ENCODE results near the gene PCNX2. TPM values are rescaled to one million over a fixed set of nuclear protein-coding genes. Genes with fewer than 3 reads are reported as not detected.

PCNX2 gene
- total RNA-seq, 2 experiments from 2014 or later, result 11.5 to 12.2 TPM

GRCh38 chr1:233278631-233279030, 16.9 kb downstream of the PCNX2 start:
- no peak overlapping the region for H3K4me3 Mint-ChIP-seq
- no peaks in the 10 kb centered on the region for H3K9me3 Mint-ChIP-seq
- H3K36me3 Mint-ChIP-seq (ENCODE audit: low read depth), result peaks cover 15% of the 10 kb centered on the region
- no peak for DNase-seq
- H3K27ac Mint-ChIP-seq, result no peak overlapping the region
- CTCF ChIA-PET, result interaction anchor here (1.1 kb wide), 1 partner anchor 26 kb away, joined by 3 read pairs; no protein-coding TSS in a partner anchor
- intact Hi-C loops (cut with micrococcal nuclease), result no loop called here
- peaks cover 32% of the 10 kb centered on the region for H3K4me1 Mint-ChIP-seq (ENCODE audit: low read depth)
- H3K27me3 Mint-ChIP-seq (ENCODE audit: low read depth), result no peaks in the 10 kb centered on the region

GRCh38 chr1:233277637-233278606, 17.6 kb downstream of the PCNX2 start:
- CTCF ChIA-PET, result no interaction called here
- intact Hi-C loops (cut with micrococcal nuclease), result no loop called here
- Mint-ChIP-seq H3K27me3 (ENCODE audit: low read depth) (no peaks in the 10 kb centered on the region), H3K4me3 (no peak overlapping the region), H3K4me1 (ENCODE audit: low read depth) (peaks cover 24% of the 10 kb centered on the region), H3K27ac (no peak overlapping the region), H3K9me3 (no peaks in the 10 kb centered on the region), H3K36me3 (ENCODE audit: low read depth) (peaks cover 15% of the 10 kb centered on the region)
- no peak for DNase-seq

- Mint-ChIP-seq H3K27me3 (ENCODE audit: low read depth) (no peaks in the 10 kb centered on the region), H3K4me3 (no peak overlapping the region), H3K27ac (no peak overlapping the region), H3K4me1 (ENCODE audit: low read depth) (peaks cover 6% of the 10 kb centered on the region), H3K9me3 (no peaks in the 10 kb centered on the region), H3K36me3 (ENCODE audit: low read depth) (peaks cover 24% of the 10 kb centered on the region)
- CTCF ChIA-PET, result no interaction called here
- intact Hi-C loops (cut with micrococcal nuclease), result no loop called here
- no peak for DNase-seq
Measured at GRCh38 chr1:233269656-233270055, 25.9 kb downstream of the PCNX2 start.

GRCh38 chr1:233268389-233269022, 27.0 kb downstream of the PCNX2 start:
- Mint-ChIP-seq H3K27me3 (ENCODE audit: low read depth) (no peaks in the 10 kb centered on the region), H3K4me1 (ENCODE audit: low read depth) (peaks cover 2% of the 10 kb centered on the region), H3K4me3 (no peak overlapping the region), H3K36me3 (ENCODE audit: low read depth) (peaks cover 19% of the 10 kb centered on the region), H3K27ac (no peak overlapping the region), H3K9me3 (no peaks in the 10 kb centered on the region)
- intact Hi-C loops (cut with micrococcal nuclease), result no loop called here
- no peak for DNase-seq
- CTCF ChIA-PET, result no interaction called here

DNA sequence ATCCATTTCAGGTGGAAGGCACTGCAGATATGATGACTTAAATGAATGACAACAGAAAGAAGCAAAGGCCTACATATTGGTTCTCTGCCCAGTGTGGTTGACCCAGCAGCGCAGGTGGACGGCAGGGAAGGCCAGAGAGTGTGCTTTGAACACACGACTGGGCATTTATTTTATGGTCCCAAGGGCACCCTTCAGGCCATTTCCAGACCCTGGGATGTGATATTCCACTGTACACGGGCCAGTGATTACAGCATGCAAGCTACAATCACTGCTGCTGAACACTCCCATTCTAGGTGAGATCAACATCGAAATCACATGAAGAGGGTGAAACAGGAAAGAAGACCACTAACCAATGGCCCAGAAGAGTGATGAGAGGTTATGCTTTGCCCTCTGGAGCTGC, 33.8 kb downstream of the PCNX2 start:
- Mint-ChIP-seq H3K4me3 (no peak overlapping the region), H3K27me3 (ENCODE audit: low read depth) (no peaks in the 10 kb centered on the region), H3K27ac (no peak overlapping the region), H3K9me3 (no peaks in the 10 kb centered on the region), H3K4me1 (ENCODE audit: low read depth) (peaks cover 4% of the 10 kb centered on the region), H3K36me3 (ENCODE audit: low read depth) (peaks cover 37% of the 10 kb centered on the region)
- CTCF ChIA-PET, result interaction anchor here (0.6 kb wide), 1 partner anchor 537 kb away, joined by 3 read pairs; no protein-coding TSS in a partner anchor
- DNase-seq, result no peak
- intact Hi-C loops (cut with micrococcal nuclease), result no loop called here

- Mint-ChIP-seq H3K36me3 (ENCODE audit: low read depth) (peaks cover 36% of the 10 kb centered on the region), H3K27ac (no peak overlapping the region), H3K27me3 (ENCODE audit: low read depth) (no peaks in the 10 kb centered on the region), H3K4me1 (ENCODE audit: low read depth) (peaks cover 4% of the 10 kb centered on the region), H3K9me3 (no peaks in the 10 kb centered on the region), H3K4me3 (no peak overlapping the region)
- CTCF ChIA-PET, result interaction anchor here (0.6 kb wide), 1 partner anchor 536 kb away, joined by 3 read pairs; no protein-coding TSS in a partner anchor
- DNase-seq, result no peak
- intact Hi-C loops (cut with micrococcal nuclease), result no loop called here
Measured at GRCh38 chr1:233261206-233261605, 34.3 kb downstream of the PCNX2 start.

DNA sequence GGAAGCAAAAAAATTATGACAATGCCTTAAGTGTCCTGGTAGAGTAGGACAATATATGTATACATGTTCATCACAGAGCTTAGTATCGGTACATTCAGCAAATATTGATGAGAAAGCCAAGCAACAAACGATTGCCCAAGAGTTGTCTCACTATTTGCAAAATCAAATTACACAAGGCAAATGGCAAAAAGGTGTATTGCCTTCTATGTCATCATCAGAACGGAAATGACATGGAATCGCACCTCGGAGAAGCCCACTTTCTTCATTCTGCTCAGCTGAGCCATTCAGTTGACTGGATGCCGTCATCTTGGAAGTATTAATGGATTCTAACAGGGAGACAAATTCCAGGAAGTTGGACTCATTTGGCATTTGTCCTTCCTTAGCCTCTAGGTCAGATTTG, 37.7 kb downstream of the PCNX2 start:
- Mint-ChIP-seq H3K27ac (no peak overlapping the region), H3K4me3 (no peak overlapping the region), H3K9me3 (no peaks in the 10 kb centered on the region), H3K36me3 (ENCODE audit: low read depth) (peaks cover 38% of the 10 kb centered on the region), H3K27me3 (ENCODE audit: low read depth) (no peaks in the 10 kb centered on the region), H3K4me1 (ENCODE audit: low read depth) (peaks cover 4% of the 10 kb centered on the region)
- CTCF ChIA-PET, result no interaction called here
- intact Hi-C loops (cut with micrococcal nuclease), result no loop called here
- no peak for DNase-seq

DNA sequence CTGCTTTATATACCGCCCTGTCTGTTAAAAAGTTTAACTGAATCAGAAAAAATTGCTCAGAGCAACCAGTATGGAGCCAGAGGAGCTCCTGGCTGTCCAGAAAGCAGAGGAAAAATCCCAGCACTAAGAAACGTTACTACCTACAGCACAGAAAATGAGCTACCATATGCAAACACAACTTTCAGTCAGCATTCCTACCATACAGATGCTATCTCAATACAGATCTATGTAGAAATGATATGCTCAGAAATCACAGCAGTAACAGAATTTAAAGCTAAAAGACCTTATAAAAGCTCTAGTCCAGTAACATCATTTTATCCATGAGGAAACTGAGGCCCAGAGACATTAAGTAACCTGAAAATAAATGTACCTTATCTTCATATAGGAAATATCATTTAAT, 38.7 kb downstream of the PCNX2 start:
- peaks cover 35% of the 10 kb centered on the region for H3K36me3 Mint-ChIP-seq (ENCODE audit: low read depth)
- H3K4me3 Mint-ChIP-seq, result no peak overlapping the region
- no peak for DNase-seq
- H3K9me3 Mint-ChIP-seq, result no peaks in the 10 kb centered on the region
- no peaks in the 10 kb centered on the region for H3K27me3 Mint-ChIP-seq (ENCODE audit: low read depth)
- peaks cover 4% of the 10 kb centered on the region for H3K4me1 Mint-ChIP-seq (ENCODE audit: low read depth)
- CTCF ChIA-PET, result no interaction called here
- no peak overlapping the region for H3K27ac Mint-ChIP-seq
- intact Hi-C loops (cut with micrococcal nuclease), result no loop called here

DNA sequence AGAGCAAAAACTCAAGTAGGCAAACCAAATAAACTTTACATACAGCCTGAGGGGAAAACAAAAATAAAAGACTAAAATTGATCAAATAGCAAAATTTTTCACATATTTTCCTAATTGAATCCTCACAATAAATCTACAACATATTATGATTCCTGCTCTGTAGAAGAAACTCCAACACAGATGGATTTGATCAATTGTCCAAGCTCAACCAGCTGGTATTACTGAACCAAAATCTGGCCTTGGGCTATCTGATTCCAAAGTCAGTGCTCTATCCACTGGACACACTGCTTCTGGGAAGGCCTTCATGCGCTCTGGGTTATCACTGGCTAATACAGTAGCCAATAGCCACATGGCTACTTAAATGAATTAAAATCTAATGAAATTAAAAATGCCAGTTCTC, 39.3 kb downstream of the PCNX2 start:
- no peaks in the 10 kb centered on the region for H3K27me3 Mint-ChIP-seq (ENCODE audit: low read depth)
- peaks cover 30% of the 10 kb centered on the region for H3K36me3 Mint-ChIP-seq (ENCODE audit: low read depth)
- no peak for DNase-seq
- H3K4me1 Mint-ChIP-seq (ENCODE audit: low read depth), result peaks cover 1% of the 10 kb centered on the region
- CTCF ChIA-PET, result no interaction called here
- intact Hi-C loops (cut with micrococcal nuclease), result no loop called here
- no peak overlapping the region for H3K4me3 Mint-ChIP-seq
- H3K27ac Mint-ChIP-seq, result no peak overlapping the region
- no peaks in the 10 kb centered on the region for H3K9me3 Mint-ChIP-seq

DNA sequence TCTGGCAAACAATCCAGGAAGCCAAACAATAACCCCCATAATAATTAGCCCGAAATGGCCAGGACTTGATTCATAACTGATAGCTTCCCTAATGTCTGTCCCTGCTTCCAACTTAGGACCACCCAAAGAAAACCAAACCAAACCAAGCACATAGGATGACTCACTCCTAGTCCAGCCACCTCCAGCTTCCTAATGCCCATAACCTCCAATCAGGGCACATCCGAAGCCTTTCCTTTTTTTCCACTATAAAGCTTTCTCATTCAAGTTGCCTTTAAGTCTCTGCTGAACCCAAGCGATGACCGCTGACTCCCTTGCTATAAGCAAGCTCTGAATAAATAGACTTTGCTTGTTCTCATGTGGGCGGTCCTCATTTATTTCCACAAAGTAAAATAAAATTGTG, 40.4 kb downstream of the PCNX2 start:
- intact Hi-C loops (cut with micrococcal nuclease), result no loop called here
- no peaks in the 10 kb centered on the region for H3K9me3 Mint-ChIP-seq
- H3K4me1 Mint-ChIP-seq (ENCODE audit: low read depth), result no peaks in the 10 kb centered on the region
- H3K27ac Mint-ChIP-seq, result no peak overlapping the region
- CTCF ChIA-PET, result no interaction called here
- DNase-seq, result no peak
- peaks cover 33% of the 10 kb centered on the region for H3K36me3 Mint-ChIP-seq (ENCODE audit: low read depth)
- no peaks in the 10 kb centered on the region for H3K27me3 Mint-ChIP-seq (ENCODE audit: low read depth)
- no peak overlapping the region for H3K4me3 Mint-ChIP-seq

DNA sequence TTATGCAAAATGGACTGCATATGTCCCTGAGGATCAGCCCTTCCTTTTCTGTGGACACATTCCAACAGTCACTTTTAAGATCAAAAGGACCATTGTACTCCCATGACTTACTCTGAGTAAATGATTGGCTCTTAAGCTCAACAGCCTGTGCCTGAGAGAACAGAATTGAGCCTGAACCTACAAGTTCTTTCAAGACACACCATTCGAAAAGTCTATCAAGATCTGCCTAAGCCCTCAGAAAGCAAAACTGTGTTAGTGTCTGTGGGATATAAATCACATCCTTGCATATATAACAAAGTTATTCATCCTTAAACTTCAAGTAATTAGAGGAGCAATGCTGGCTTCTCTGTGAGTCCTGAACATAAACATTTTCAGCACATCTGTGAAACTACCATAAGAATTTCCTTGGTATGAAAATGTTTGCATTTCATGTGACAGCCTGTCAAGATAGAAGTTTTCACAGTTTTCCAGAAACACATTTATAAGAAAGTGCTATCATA, 41.6 kb downstream of the PCNX2 start:
- Mint-ChIP-seq H3K36me3 (ENCODE audit: low read depth) (peaks cover 36% of the 10 kb centered on the region), H3K4me1 (ENCODE audit: low read depth) (no peaks in the 10 kb centered on the region), H3K4me3 (no peak overlapping the region), H3K27ac (no peak overlapping the region), H3K9me3 (no peaks in the 10 kb centered on the region), H3K27me3 (ENCODE audit: low read depth) (no peaks in the 10 kb centered on the region)
- CTCF ChIA-PET, result interaction anchor here (0.6 kb wide), 1 partner anchor 657 kb away, joined by 3 read pairs; no protein-coding TSS in a partner anchor
- intact Hi-C loops (cut with micrococcal nuclease), result no loop called here
- no peak for DNase-seq

DNA sequence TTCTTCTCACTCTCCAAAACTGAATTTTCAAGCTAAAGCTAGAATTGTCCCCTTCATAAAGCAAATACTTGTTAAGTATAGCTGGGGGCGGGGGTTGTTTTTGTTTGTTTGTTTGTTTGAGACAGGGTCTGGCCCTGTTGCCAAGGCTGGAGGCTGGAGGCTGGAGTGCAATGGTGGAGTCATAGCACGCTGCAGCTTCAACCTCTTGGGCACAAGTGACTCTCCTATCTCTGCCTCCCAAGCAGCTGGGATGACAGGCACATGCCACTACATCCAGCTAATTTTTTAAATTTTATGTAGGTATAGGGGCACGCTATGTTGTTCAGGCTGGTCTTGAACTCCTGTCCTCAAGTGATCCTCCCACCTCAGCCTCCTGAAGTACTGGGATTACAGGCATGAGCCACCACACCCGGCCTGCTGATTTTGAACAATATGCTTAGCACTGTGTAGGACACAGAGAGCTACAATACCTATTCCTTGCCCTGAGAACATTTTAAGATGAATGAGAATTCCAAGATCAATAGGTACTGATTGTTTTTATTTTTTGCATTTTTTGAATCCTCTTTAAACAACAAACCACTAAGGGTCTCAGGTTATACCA, 42.2 kb downstream of the PCNX2 start:
- Mint-ChIP-seq H3K4me3 (no peak overlapping the region), H3K36me3 (ENCODE audit: low read depth) (peaks cover 34% of the 10 kb centered on the region), H3K27me3 (ENCODE audit: low read depth) (no peaks in the 10 kb centered on the region), H3K4me1 (ENCODE audit: low read depth) (no peaks in the 10 kb centered on the region), H3K9me3 (no peaks in the 10 kb centered on the region), H3K27ac (no peak overlapping the region)
- CTCF ChIA-PET, result no interaction called here
- no peak for DNase-seq
- intact Hi-C loops (cut with micrococcal nuclease), result no loop called here

Measured in activated naive CD4-positive, alpha-beta T cell treated with anti-CD3 and anti-CD28 coated beads for 36 hours (primary cell).